Muscle of leg (tissue), 11 donors: ENCODE measurements around the gene GGA3. TPM values are rescaled to one million over a fixed set of nuclear protein-coding genes. Genes with fewer than 3 reads are reported as not detected.
A peak's percentile ranks its signal among the peaks of the same experiment; 100 is the strongest.

Experiments used
- DNase-seq: peaks from one replicate; pipeline ENCODE4 v3.0.0; 2013
- H3K27ac ChIP-seq: one replicate; pipeline ENCODE4 v1.5.1; 2013; ENCODE audit warnings: mild to moderate bottlenecking, low read length, control low read depth
- H3K27me3 ChIP-seq: one replicate; pipeline ENCODE4 v1.6.1; 2013; ENCODE audit warnings: low read length; ENCODE audit not compliant: control insufficient read depth, insufficient read depth
- H3K36me3 ChIP-seq: one replicate; pipeline ENCODE4 v1.6.1; 2013; ENCODE audit warnings: low read length; ENCODE audit not compliant: control insufficient read depth, insufficient read depth
- H3K4me1 ChIP-seq: one replicate; pipeline ENCODE4 v1.6.1; 2013; ENCODE audit warnings: low read length; ENCODE audit not compliant: control insufficient read depth, insufficient read depth
- H3K4me3 ChIP-seq: one replicate; pipeline ENCODE4 v1.5.1; 2013; ENCODE audit warnings: low read length, control low read depth
- H3K9me3 ChIP-seq: replicated peaks from 2 replicates; pipeline ENCODE4 v1.6.1; 2013; ENCODE audit warnings: low read depth, low read length; ENCODE audit not compliant: control insufficient read depth
- WGBS: methylation state at CpG from one replicate; pipeline ENCODE4 v1.1.5; 2013; ENCODE audit warnings: missing lambda C conversion rate; ENCODE audit not compliant: insufficient coverage; 5-methylcytosine and 5-hydroxymethylcytosine counted together
- polyA plus RNA-seq, 8 donors: library from polyadenylated mRNA; unstranded; fragments of 120-200 nt; gene quantifications; one replicate each; pipeline versions ENCODE4 v1.2.1 to v1.2.3, GENCODE V29; 2013; ENCODE audit warnings: inconsistent platforms in 1 of 8, low replicate concordance in 1 of 8; ENCODE audit not compliant: insufficient read length in 8 of 8, insufficient read depth in 1 of 8
- total RNA-seq: library from RNA; stranded (reverse); fragments of 120-200 nt; gene quantifications from one replicate; pipeline ENCODE4 v1.2.4, GENCODE V29; 2013

The GGA3 gene
- total and polyA plus RNA-seq, 9 donors, result 13.3 to 35.9 (median 29.7) TPM

GRCh38 chr17:75191584-75191983 lies 69.8 kb downstream of the GGA3 start:
- peaks cover 2% of the 10 kb centered on the region for H3K27me3 ChIP-seq
- peak; percentile 37 for DNase-seq
- no peak overlapping the region for H3K4me3 ChIP-seq

GRCh38 chr17:75188614-75189013 lies 72.8 kb downstream of the GGA3 start:
- no peak for DNase-seq
- no peak overlapping the region for H3K27ac ChIP-seq
- no peak overlapping the region for H3K4me3 ChIP-seq
- no peaks in the 10 kb centered on the region for H3K36me3 ChIP-seq
- no peaks in the 10 kb centered on the region for H3K9me3 ChIP-seq
- peaks cover 2% of the 10 kb centered on the region for H3K27me3 ChIP-seq
- 90% methylated on average over 3 of the region's 6 CpGs for WGBS
- H3K4me1 ChIP-seq, result peaks cover 6% of the 10 kb centered on the region

More at GRCh38 chr17:75191584-75191983, 69.8 kb downstream of the GGA3 start:
- H3K27ac ChIP-seq, result no peak overlapping the region
- H3K4me1 ChIP-seq, result no peaks in the 10 kb centered on the region
- H3K9me3 ChIP-seq, result no peaks in the 10 kb centered on the region
- 33% methylated on average over 1 of the region's 4 CpGs for WGBS
- no peaks in the 10 kb centered on the region for H3K36me3 ChIP-seq

Other genes with a start within 250 kb of the GGA3 start
- gene MRPL58, start 248.9 kb downstream of the GGA3 start, total RNA-seq, result 34.0 TPM
- gene MRPL58, start 248.9 kb downstream of the GGA3 start, polyA plus RNA-seq, result 10 to 100 TPM; 17.6 to 25.2 (median 21.1) TPM
- 332 TPM for gene ATP5PD, start 214.6 kb downstream of the GGA3 start, total RNA-seq
- 100 to 1,000 TPM; 216 to 280 (median 246) TPM for gene ATP5PD, start 214.6 kb downstream of the GGA3 start, polyA plus RNA-seq
- 16.8 TPM for gene KCTD2, start 214.4 kb downstream of the GGA3 start, total RNA-seq
- 10 to 100 TPM; 19.8 to 24.7 (median 22.2) TPM for gene KCTD2, start 214.4 kb downstream of the GGA3 start, polyA plus RNA-seq
- 4.4 TPM for gene SLC16A5, start 173.7 kb downstream of the GGA3 start, total RNA-seq
- 10 to 100 TPM in 2 of 8 donors, 1 to 10 TPM in 6; 7.8 to 12.7 (median 8.4) TPM for gene SLC16A5, start 173.7 kb downstream of the GGA3 start, polyA plus RNA-seq
- 2.4 TPM for gene ARMC7, start 151.6 kb downstream of the GGA3 start, total RNA-seq
- gene ARMC7, start 151.6 kb downstream of the GGA3 start, polyA plus RNA-seq, result 1 to 10 TPM; 6.2 to 7.9 (median 7.5) TPM
- gene NT5C, start 129.9 kb downstream of the GGA3 start, total RNA-seq, result 55.6 TPM
- 10 to 100 TPM; 38.3 to 53.8 (median 42.4) TPM for gene NT5C, start 129.9 kb downstream of the GGA3 start, polyA plus RNA-seq
- gene JPT1, start 107.1 kb downstream of the GGA3 start, total RNA-seq, result 138 TPM
- gene JPT1, start 107.1 kb downstream of the GGA3 start, polyA plus RNA-seq, result 100 to 1,000 TPM; 223 to 361 (median 294) TPM
- 242 TPM for gene SUMO2, start 78.6 kb downstream of the GGA3 start, total RNA-seq
- gene SUMO2, start 78.6 kb downstream of the GGA3 start, polyA plus RNA-seq, result 100 to 1,000 TPM; 340 to 477 (median 387) TPM
- 33.5 TPM for gene NUP85, start 55.9 kb downstream of the GGA3 start, total RNA-seq
- 10 to 100 TPM; 35.1 to 51.2 (median 44.3) TPM for gene NUP85, start 55.9 kb downstream of the GGA3 start, polyA plus RNA-seq
- gene MRPS7, start 273 bp upstream of the GGA3 start, total RNA-seq, result 71.7 TPM
- gene MRPS7, start 273 bp upstream of the GGA3 start, polyA plus RNA-seq, result 10 to 100 TPM; 51.2 to 69.9 (median 60.1) TPM
- gene MIF4GD, start 9.6 kb upstream of the GGA3 start, total RNA-seq, result 9.4 TPM
- gene MIF4GD, start 9.6 kb upstream of the GGA3 start, polyA plus RNA-seq, result 10 to 100 TPM in 7 of 8 donors, 1 to 10 TPM in 1; 9.9 to 14.8 (median 12.6) TPM
- gene SLC25A19, start 27.8 kb upstream of the GGA3 start, total RNA-seq, result 7.0 TPM
- gene SLC25A19, start 27.8 kb upstream of the GGA3 start, polyA plus RNA-seq, result 1 to 10 TPM; 6.1 to 8.3 (median 7.3) TPM
- gene GRB2, start 144.1 kb upstream of the GGA3 start, total RNA-seq, result 88.4 TPM
- gene GRB2, start 144.1 kb upstream of the GGA3 start, polyA plus RNA-seq, result 100 to 1,000 TPM; 125 to 162 (median 148) TPM
- gene TMEM94, start 195.0 kb upstream of the GGA3 start, total RNA-seq, result 31.5 TPM
- gene TMEM94, start 195.0 kb upstream of the GGA3 start, polyA plus RNA-seq, result 10 to 100 TPM; 47.1 to 67.8 (median 60.4) TPM